Stimulated activated CD8-positive, alpha-beta memory T cell treated with anti-CD3 and anti-CD28 coated beads, Interleukin-12 subunit alpha, Interleukin-12 subunit beta, amount 100 ng/mL, for 4 hours (primary cell): ENCODE measurements around the gene PLA2G2F.
A peak's percentile ranks its signal among the peaks of the same experiment; 100 is the strongest.

Experiments used
- DNase-seq: peaks from one replicate; pipeline ENCODE4 v3.0.0-alpha.2; 2020; ENCODE audit warnings: low read depth

The PLA2G2F gene

DNA sequence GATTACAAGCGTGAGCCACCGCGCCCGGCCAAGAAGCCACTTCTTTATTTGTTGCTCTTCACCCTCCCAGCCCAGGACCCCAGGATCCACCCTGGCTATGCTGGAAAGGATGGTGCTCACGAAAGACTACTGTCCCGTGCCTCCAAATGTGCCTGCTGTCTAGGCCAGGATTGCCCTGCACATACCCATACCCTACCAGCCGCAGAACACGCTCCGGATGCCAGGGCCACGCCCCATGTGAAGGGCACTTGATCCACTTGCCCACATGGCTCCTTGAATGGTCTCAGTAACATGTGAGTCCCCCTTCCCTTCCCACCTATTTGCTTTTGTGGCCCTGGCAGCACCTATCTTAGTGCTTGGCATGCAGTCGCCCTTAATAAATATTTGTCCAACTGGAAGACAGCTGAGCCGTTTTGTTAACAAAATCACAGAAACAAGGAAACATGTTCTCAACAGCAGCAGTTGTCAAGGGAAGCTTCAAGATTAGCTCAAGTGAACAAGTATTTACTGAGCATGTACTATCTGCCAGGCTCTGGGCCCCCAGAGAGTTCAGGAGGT lies 33.0 kb downstream of the PLA2G2F start:
- DNase-seq: no peak

DNA sequence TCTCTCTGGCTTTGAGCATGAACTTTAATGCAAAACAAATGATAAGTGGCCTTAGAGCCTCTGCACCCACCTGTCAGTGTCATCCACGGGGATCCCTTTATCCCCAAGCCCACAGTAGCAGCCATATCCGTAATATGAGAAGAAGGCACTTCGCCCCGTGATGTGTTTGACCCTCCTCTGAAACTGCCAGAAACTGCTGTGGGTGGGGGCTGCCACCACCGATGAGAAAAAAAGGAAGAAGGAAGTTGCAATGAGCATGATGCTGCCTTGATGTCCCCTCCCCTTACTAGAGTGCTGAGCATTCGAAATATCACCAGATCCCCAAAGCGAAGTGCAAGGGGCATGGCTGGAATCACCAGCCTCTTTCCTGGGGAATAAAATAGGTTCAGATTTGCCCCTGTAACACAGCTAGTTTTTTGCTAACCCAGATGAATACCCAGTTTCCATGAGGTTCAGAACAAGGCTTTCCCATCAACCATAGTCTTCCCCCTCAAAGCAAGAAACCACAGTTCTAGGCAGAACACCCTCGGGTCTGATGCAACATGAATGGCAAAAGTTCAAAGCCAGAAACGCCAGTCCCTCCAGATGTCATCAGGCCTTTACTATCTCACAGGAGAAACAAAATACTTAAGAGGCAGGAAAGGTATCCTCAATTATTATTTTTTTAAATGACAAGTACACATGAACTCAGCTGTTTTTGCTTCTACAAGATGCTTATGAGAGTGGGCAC lies 36.0 kb downstream of the PLA2G2F start:
- DNase-seq: no peak

DNA sequence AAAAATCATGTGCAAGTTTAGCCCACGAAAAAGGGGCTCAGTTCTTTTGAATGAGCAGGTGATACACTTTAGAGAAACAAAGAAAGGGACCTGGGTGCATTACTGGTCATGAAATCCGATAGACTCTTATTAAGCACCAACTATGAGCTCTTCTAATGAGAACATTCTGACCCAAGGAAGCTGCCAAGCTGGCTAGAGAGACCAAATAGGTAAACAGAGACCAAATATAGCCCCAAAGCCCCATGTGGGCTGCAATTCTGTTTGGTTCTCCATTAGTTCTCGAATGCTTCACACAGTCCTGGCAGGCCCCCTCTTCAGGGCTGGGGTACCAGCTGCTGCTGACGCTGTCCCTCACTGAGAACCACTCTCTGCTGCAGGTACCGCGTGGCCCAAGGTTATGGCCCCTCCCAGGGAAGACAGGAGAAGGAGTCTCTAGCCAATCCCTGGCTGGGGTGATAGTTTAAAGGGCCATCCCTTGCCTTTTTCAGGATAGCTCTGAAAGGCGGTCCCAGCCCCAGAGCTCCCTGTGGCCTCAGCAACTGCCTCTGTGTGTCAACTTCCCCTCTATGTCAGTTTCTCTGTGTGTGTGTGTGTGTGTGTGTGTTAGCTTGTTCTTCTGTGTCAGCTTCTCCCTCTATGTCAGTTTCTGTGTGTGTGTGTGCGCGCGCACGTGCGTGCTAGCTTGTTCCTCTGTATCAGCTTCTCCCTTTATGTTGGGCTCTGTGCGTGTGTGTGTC lies 39.7 kb downstream of the PLA2G2F start:
- DNase-seq: no peak

DNA sequence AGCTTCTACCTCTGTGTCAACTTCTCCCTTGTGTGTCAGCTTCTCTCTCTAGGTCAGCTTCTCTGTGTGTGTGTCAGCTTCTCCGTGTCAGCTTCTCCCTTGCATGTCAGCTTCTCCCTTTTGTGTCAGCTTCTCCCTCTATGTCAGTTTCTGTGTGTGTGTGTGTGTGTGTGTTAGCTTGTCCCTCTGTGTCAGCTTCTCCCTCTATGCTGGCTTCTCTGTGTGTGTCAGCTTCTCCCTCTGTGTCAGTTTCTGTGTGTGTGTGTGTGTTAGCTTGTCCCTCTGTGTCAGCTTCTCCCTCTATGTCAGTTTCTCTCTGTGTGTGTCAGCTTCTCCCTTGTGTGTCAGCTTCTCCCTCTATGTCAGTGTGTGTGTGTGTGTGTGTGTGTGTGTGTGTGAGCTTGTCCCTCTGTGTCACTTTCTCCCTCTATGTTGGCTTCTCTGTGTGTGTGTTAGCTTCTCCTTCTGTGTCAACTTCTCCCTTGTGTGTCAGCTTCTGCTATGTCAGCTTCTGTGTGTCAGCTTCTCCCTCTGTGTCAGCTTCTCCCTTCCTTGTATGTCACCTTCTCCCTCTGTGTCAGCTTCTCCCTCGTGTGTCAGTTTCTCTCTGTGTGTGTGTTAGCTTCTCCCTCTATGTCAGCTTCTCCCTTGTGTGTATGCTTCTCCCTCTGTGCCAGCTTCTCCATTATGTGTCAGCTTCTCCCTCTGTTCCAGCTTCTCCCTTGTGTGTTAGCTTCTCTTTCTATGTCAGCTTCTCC lies 40.4 kb downstream of the PLA2G2F start:
- no peak for DNase-seq

DNA sequence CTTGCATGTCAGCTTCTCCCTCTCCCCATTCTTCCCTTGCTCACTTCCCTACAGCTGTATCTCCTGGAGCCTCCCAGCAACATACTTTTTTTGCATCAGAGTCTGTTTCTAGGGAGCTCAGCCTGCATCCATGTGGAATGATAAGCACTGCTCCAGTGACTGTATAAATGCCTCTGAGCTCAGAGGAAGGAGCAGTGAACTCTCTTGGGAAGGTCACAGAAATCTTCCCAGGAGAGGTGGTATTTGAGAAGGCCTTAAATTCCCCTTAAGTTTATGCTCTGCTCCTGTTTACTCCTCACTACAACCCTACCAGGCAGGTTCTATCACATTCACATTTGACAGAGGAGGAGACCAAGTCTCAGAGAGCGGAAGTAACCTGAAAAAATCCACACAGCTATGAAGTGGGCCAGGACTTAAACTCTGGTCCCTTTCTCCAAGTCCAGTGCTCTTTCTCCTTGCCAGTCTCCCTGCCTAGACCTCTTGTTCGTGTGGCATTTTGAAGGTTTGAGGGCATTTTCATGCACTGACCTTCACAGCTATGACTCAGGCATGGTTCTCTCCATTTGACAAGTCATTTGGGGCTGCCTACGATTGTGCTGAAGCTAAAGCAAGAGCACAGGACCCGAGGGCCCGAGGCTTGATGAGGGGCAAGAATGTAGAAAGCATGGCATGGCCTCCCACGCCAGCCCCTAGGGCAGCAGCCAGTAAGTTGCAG lies 41.2 kb downstream of the PLA2G2F start:
- no peak for DNase-seq

DNA sequence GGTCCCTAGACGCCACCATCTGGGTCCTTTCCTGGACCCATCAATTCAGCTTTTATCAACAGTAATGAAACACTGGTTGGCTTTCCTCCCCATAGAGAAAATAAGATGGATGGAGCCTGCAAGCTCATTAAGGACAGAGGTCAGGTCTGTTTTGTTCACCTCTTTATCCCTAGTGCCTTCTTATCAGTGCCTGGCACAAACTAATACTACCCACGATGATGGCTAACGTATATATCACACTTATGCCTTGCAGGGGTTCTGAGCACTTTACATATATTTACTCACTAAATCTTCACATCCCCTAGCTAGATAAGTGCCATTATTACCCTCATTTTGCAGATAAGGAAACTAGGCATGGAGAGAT lies 41.7 kb downstream of the PLA2G2F start:
- no peak for DNase-seq

DNA sequence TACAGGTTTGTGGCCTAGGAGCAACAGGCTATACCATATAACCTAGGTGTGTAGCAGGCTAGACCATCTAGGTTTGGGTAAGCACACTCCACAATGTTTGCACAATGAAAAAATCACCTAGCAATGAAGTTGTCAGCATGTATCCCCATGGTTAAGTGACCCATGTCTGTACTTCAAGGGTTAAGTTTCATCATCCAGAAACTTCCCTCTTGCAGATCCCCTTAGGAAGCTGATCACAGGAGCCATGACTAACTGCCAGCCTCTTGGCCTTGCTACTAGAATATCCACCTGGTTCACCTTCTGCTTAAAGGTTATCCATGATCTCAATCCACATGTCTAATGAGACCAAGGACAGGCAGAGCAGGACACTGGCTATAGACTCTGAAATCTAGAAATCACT lies 43.3 kb downstream of the PLA2G2F start:
- DNase-seq: no peak

DNA sequence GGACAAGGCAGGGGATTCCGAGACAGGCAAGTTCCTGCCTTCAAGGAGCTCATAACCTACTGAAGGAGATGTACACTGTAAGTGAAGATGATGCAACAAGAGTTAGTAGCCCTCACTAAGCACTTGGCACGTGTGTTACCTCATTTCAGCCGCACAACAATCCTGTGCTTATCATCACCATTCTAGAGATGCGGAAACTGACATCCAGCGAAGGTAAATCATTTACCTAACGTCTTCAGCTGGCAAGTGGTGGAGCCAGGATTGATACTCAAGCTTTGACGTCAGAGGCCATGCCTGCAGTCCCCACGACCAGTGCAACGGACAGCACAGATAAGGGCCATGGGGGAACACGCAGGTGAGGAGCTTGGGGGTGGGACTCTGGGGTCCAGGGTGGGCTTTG lies 43.9 kb downstream of the PLA2G2F start:
- no peak for DNase-seq

DNA sequence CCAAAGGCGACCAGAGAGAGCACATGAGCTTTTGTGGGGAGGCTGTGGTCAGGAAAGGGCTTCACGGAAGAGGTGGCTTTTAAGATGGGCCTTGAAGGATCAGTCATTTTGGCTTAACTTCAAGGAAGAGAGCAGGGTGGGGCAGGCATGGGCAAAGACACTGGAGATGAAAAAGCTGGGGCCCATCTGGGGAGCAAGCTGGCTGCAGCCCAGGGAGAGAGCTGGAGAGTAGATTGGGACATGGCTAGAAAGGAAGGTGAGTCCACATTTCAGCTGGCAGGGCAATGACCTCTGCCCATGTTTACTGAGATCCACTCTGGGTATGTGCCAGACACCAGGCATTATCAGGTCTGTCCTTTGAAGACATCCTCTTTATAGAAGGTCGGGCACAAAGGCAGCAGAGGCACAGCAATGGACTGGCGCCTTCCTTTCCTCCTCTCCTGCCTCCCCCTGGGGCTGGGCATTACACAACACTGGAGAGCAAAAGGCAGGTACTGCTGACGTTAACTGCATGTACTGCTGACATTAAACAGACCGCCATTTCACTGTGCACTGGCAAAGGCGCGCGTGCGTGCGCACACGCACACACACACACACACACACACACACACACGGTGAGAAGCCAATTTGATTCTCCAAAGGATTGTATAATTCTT lies 44.6 kb downstream of the PLA2G2F start:
- no peak for DNase-seq

DNA sequence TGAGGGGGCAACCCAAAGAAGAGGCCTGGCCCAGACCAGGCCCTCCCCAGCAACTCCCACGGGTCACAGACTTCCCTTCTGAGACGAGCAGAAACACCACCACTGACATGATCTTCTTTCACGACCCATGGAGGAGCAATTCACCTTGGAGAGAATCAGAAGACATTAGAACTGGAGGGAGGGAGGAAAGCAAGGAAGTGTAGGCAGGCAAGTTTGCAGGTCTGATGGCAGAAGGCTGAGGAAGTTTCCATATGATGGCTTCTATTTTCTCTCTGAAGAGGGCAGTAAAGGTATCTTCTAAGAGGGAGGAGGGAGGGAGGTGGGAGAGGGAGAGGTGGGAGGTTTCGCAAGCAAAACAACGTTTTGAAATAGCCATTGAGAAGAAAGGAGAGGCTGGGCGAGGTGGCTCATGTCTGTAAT lies 45.4 kb downstream of the PLA2G2F start:
- no peak for DNase-seq

DNA sequence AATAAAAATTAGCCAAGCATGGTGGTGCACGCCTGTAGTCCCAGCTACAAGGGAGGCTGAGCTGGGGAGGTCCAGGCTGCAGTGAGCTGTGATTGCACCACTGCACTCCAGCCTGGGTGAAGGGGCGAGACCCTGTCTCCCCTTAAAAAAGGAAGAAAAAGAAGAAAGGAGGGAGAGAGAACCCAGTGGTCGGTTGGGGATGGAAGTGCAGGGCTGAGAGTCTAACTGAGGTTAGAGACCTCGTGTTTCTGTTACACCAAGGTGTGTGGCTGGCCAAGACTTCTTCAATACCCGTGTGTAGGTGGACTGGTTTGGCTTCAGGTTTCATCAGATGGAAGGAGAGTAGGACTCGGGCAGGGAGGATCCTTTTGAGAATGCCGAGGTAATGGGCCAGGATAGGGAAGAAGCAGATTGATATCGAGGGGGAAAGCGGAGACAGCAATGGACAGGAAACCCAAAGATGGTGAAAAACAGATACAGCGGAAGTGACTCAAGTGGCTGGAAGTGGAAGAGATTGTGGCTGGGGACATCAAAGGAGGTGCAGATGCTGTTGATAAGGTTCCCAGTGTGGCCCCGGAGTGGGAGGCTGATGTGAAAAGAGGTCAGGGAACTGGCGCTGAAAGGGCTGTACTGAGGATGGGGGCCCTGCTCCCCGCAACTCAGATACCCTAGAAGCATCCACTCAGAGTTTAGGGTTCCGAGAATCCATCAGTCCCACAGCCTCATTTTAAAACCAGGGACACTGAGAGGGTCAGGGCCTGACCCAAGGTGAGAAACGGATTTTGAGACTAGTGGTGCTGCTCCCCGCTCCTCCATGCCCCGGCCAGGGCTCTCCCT lies 46.1 kb downstream of the PLA2G2F start:
- DNase-seq: peak; percentile 27

DNA sequence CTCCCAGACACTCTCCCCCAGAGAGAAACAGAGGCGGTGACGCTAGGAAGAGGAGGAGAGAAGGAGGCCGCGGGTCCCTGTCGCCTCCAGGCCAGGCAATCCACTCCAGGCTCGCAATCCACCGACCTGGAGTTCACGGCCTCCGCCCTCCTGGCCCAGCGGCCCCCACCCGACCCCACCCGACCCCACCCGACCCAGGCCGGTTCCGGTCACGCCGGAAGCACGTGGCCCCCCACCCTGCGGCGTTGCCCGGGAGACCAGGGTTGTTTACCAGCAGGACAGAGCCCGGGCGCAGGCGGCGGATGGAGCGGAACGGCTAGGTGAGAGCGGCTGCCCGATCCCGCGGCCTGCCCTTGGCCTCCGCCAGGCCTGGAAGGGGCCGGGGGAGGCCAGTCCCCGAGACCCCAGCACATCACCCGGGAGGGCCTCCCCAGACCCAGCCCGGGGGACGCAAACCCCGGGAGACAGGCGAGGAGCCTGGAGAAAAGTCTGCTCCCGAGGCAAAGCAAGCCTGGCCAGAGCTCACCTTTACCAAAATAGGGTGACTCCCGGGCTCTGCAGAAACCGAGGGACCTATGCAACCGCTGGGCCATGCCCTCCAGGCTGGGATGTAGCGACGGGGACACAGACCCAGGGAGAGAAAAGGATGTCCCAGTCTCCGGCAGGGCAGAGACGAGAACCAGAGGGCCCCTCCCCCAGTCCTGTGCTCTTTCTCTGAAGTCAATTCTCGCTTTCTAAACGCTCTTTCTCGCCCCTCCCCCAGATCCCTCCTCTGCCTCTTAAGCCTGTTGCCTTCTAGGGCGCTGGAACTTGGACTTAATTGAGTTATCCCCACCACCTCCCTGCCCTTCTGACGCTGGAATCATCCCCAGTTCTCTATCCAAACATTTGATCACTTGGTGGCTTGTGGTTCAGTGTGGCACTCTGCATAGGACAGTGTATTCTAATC lies 47.0 kb downstream of the PLA2G2F start, which contains the start of the genes PLA2G2C and UBXN10:
TSS of gene PLA2G2C (minus strand) at position 685 of the 949 bp plus-strand sequence. CDS start 9,155 bp downstream, outside the sequence.
TSS of gene UBXN10 (plus strand) at position 263 of the 949 bp plus-strand sequence. CDS start 4,466 bp downstream, outside the sequence.
- no peak for DNase-seq

DNA sequence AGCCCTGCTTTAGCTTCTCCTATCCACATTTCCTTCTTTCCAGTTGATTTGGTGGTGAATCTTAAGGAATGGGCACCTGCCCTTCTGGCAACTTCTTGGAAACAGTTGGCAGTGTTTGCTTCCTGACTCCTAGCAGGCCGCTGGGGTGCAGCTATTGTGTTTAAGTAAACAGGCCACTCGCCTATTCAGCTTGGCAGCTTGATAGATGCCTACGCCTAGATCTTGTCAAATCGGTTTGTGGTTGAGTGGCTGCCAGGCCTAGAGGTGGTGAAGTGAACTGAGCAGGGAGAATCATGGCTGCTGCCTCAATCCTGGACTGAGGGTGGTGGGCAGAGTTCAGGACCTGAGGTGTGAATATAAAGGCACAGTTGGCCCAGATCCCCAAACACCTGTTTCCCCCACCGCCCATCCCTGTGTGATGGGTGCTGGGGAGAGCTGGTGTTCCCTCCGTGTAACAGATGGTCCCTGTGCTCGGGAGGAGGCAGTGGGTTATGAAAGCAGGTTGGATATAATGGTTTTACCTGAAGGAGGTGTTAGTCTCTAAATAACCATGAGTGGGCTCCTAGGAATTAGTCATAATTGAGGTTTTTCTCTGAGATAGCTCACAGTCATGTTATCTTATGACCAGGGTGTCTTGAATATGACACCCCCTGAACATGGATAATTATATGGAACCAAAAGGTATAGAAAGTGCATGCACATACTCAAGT lies 48.1 kb downstream of the PLA2G2F start:
- DNase-seq: no peak

DNA sequence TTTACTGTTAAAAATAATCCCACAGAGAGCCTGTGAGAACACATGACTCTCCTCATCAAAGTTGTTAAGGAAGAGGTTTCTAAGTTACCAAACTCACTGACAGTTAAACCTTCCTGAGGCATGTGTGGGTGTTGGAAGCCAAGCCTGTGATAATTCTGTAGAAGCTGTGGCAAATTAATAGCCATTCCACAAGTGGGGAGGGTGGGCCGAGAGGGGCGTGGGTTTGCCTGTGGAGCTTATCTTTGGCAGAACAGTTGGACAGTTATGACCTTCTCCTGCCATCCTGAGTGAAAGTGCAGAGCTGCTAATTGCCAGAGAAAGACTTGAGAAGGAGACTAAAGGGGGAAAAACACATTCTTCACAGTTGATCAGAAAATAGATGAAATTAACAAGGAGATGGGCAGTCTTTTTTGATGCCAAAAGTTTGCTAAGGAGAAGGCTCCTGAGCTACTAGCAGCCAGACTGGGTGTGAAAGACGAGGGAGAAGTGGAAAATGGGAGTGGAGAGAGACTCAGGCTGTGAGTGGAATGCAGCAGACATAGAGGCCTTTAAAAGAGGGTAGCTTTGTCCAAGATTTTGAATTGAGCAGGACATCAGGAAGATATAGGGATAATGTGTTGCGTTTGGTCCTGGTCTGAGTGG lies 48.8 kb downstream of the PLA2G2F start:
- no peak for DNase-seq

DNA sequence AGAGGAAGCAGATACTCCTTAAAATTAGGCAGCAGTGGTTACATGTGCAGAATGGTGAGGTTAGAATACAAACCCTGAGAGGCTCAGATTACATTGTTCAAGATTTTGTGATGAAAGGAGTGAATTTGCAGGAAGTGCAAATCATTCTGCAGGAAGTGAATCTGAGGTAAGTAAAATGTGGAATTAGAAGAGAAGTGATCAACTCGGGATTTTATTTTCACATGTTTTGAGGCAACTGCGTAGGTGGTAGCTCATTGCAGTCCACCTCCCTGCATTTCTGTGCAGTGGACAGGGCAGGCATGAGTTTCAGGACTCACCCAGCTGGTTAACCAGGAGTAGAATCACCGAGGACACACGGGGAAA lies 49.3 kb downstream of the PLA2G2F start:
- no peak for DNase-seq

DNA sequence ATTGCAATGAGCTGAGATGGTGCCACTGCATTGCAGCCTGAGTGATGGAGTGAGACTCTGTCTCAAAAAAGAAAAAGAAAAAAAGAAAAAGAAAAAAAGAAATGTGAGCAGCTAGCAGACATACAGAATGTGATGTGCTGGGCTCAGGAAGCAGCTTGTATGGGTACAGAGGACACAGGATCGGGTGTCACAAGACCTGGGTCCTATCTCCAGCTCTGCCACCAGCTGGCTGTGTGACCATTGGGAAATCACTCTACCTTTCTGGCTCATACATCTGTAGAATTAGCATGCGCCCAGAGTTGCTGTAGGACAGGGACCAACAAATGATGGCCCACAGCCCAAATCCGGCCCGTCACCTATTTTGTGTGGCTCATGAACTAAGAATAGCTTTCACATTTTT lies 50.5 kb downstream of the PLA2G2F start:
- DNase-seq: no peak

DNA sequence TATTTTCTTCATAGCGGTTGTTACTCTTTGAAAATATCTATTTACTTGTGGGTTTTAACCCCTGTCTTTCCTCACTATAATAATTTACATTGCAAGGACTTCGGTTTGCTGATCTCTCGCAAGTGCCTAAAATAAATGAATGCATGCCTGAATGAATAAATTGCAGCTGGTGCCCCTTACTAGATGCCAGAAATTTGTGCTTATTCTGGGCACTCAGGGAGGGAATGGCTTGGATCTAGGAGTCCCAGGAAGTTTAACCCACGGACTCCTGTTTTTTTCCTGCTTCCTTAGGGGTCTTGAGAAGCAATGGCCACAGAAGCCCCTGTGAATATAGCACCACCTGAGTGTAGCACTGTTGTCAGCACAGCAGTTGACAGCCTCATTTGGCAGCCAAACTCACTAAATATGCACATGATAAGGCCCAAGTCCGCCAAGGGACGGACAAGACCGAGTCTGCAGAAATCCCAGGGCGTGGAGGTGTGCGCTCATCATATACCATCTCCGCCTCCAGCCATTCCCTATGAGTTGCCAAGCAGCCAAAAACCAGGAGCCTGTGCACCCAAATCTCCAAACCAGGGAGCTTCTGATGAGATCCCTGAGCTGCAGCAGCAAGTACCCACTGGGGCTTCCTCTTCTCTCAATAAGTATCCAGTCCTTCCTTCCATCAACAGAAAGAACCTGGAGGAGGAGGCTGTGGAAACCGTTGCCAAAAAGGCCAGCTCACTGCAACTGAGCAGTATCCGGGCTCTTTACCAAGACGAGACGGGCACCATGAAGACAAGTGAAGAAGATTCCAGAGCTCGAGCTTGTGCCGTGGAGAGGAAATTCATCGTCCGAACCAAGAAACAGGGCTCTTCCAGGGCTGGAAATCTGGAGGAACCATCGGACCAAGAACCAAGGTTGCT lies 51.4 kb downstream of the PLA2G2F start:
- no peak for DNase-seq
